Small intestine (tissue), 7 donors: ENCODE results near the gene HPS1. TPM values are rescaled to one million over a fixed set of nuclear protein-coding genes. Genes with fewer than 3 reads are reported as not detected.
A peak's percentile ranks its signal among the peaks of the same experiment; 100 is the strongest.

Experiments
- DNase-seq, 2 donors: peaks; one replicate each; pipeline versions ENCODE4 v3.0.0 to v3.0.0-alpha.2; 2013
- FAIRE-seq: peaks from 2 replicates; lab custom pipeline; 2012; peaks lifted over from hg19 to GRCh38; lab: Jason Lieb, UNC
- H3K27ac ChIP-seq, 3 donors: one replicate each; pipeline ENCODE4 v1.5.1; 2013; ENCODE audit warnings: low read length in 2 of 3, mild to moderate bottlenecking in 2 of 3, control low read depth in 1 of 3, inconsistent platforms in 1 of 3, low read depth in 1 of 3, moderate library complexity in 1 of 3
- H3K27me3 ChIP-seq, 3 donors: one replicate each; pipeline ENCODE4 v1.6.1; 2013; ENCODE audit warnings: low read length in 3 of 3, inconsistent platforms in 1 of 3; ENCODE audit not compliant: control insufficient read depth in 3 of 3, insufficient read depth in 3 of 3
- H3K36me3 ChIP-seq, 3 donors: one replicate each; pipeline ENCODE4 v1.6.1; 2013; ENCODE audit warnings: low read length in 3 of 3, inconsistent platforms in 1 of 3, low read depth in 1 of 3, mild to moderate bottlenecking in 1 of 3, moderate library complexity in 1 of 3; ENCODE audit not compliant: control insufficient read depth in 3 of 3, insufficient read depth in 2 of 3
- H3K4me1 ChIP-seq, 3 donors: one replicate each; pipeline ENCODE4 v1.6.1; 2013; ENCODE audit warnings: low read length in 2 of 3, inconsistent platforms in 1 of 3, low read depth in 1 of 3, mild to moderate bottlenecking in 1 of 3, moderate library complexity in 1 of 3; ENCODE audit not compliant: control insufficient read depth in 3 of 3, insufficient read depth in 2 of 3
- H3K4me3 ChIP-seq, 3 donors: one replicate each; pipeline ENCODE4 v1.5.1; 2013; ENCODE audit warnings: low read length in 3 of 3, control low read depth in 1 of 3, inconsistent platforms in 1 of 3, low read depth in 1 of 3, mild to moderate bottlenecking in 1 of 3, moderate library complexity in 1 of 3
- H3K9me3 ChIP-seq, 2 donors: one replicate each; pipeline ENCODE4 v1.6.1; 2013; ENCODE audit warnings: low read depth in 1 of 2, low read length in 1 of 2; ENCODE audit not compliant: control insufficient read depth in 2 of 2, insufficient read depth in 1 of 2
- WGBS, 3 donors: extraction: QIAGEN DNeasy Blood & Tissue Kit; methylation state at CpG; one replicate each; pipeline ENCODE4 v1.1.7; 2013; 5-methylcytosine and 5-hydroxymethylcytosine counted together
- polyA plus RNA-seq, 4 donors: library from polyadenylated mRNA; stranded (reverse) in 3 of 4; unstranded in 1 of 4; fragments of 200-250 nt in 3 of 4; fragments of 120-200 nt in 1 of 4; gene quantifications; one replicate each; pipeline versions ENCODE4 v1.2.1 to v1.2.3, GENCODE V29; 2013
- donor health status: healthy with polysubstance abuse.
- donor health status: control.
- donor health status: control.
- donor health status: Bipolar disorder and iron deficiency.
- donor health status: healthy.

Gene HPS1
- polyA plus RNA-seq, 4 donors: 47.5 to 89.3 (median 79.9) TPM

DNA sequence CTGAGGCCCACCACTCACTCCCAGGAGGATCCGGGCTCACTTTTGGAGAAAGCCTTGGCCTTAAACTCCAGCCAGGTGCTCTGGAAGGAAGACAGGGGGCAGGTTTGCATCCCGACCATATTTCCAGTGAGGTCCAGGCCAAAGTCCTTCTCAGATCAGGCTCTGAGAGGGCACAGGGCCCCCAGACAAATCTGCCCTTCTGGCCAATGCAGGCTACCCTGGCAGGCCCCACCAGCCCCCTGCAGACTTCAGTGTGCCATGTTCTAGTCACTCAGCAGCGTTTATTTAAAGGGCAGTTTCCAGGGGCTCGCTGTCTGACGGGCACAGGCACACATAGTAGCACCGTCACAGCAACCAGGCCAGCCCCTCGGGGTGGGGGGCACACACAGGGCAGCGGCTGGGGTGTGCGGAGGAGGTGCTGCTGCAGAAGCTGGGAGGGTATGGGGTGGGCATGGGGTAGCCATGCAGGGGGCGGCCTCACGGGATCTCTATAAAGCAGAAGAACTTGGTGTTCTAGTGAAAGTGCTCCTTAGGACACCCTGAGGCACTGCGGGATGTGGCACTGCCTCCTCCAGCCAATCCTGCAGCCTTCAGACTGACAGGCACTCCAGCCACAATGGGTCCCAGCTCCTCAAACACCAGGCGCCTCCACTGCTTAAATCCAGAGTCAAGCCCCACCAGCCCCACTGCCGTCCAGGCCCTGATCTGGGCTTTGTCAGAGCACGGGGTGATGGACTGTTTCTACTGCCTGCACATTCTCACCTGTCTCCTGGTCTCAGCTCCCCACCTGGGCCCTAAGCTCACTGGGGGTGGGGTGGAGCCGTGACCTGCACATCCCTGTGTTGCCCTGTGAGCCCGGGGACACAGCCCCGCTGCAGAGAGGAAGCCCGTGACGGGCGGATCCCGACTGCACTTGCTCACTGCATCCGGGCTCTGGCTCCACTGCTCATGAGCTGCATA, 22.2 kb downstream of the HPS1 start:
- Histone ChIP-seq H3K27me3 (no peaks in the 10 kb centered on the region), H3K36me3 (peaks cover 10 to 73% (median 30%) of the 10 kb centered on the region in 3 donors), H3K4me1 (peaks cover 0 to 16% (median 0%) of the 10 kb centered on the region in 3 donors), H3K4me3 (no peak overlapping the region), H3K27ac (peak overlapping the region in 1 of 3 donors; percentile 51), H3K9me3 (no peaks in the 10 kb centered on the region)
- WGBS, 3 donors: 86 to 90% (median 87%) methylated on average over 23 of the region's 23 CpGs
- FAIRE-seq (no peak), DNase-seq (peak in 1 of 2 donors; percentile 60)

GRCh38 chr10:98423691-98424120, 23.0 kb downstream of the HPS1 start:
- peak overlapping the region in 1 of 3 donors; percentile 51 for H3K27ac ChIP-seq
- FAIRE-seq (no peak), DNase-seq (peak in 1 of 2 donors; percentile 77)
- H3K36me3 ChIP-seq: peaks cover 9 to 77% (median 27%) of the 10 kb centered on the region in 3 donors
- WGBS, 3 donors: 79 to 87% (median 85%) methylated on average over 9 of the region's 9 CpGs
- no peaks in the 10 kb centered on the region for H3K27me3 ChIP-seq
- H3K9me3 ChIP-seq: no peaks in the 10 kb centered on the region
- H3K4me3 ChIP-seq: no peak overlapping the region
- peaks cover 0 to 16% (median 0%) of the 10 kb centered on the region in 3 donors for H3K4me1 ChIP-seq

DNA sequence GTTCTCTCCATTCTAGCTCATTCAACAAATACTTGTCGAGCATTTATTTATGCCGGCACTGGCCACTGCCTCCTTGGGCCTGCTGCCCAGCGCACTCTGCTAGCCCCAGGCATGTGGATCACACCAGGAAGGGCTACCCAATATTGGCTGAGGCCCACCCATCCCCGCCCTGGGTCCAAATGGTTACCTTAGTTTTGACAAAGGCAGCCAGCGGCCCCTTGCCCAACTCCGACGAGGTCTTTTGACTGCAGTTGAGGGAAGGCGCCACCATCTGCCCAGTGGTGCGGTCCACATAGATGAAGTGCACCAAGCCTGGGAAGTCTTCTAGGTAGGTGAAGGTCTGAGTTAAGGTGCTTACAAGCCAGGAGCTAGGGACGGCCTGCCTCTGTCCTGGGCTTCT, 24.6 kb downstream of the HPS1 start:
- H3K27me3 ChIP-seq: no peaks in the 10 kb centered on the region
- DNase-seq: no peak
- no peaks in the 10 kb centered on the region for H3K9me3 ChIP-seq
- H3K36me3 ChIP-seq: peaks cover 9 to 83% (median 29%) of the 10 kb centered on the region in 3 donors
- H3K27ac ChIP-seq: no peak overlapping the region
- no peak for FAIRE-seq
- WGBS, 3 donors: 95 to 97% (median 96%) methylated on average over 10 of the region's 10 CpGs
- H3K4me3 ChIP-seq: no peak overlapping the region
- H3K4me1 ChIP-seq: peaks cover 0 to 16% (median 0%) of the 10 kb centered on the region in 3 donors

DNA sequence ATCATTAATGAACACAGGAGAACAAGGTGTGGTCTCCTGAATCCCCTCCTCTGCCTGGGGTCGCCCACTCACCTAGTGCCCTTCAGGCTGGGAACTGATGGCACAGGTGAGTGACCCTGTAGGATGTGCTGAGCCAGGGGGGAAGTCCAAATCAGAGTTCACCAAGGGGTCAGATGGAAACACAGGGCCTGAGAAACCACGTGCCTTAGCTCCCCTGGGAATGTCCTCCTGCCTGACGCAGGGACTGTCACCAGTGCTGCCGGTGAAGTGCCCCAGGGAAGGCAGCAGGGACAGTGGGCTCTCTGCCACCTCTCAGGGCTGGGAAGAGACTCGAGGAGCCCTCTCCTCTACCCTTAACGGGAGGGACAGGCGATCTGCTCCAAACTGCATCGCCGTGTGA, 25.9 kb downstream of the HPS1 start:
- H3K27me3 ChIP-seq: no peaks in the 10 kb centered on the region
- no peak for FAIRE-seq
- no peak overlapping the region for H3K4me3 ChIP-seq
- peaks cover 0 to 17% (median 0%) of the 10 kb centered on the region in 3 donors for H3K4me1 ChIP-seq
- H3K27ac ChIP-seq: no peak overlapping the region
- H3K36me3 ChIP-seq: peaks cover 9 to 85% (median 30%) of the 10 kb centered on the region in 3 donors
- 84 to 92% (median 88%) methylated on average over 9 of the region's 9 CpGs for WGBS, 3 donors
- H3K9me3 ChIP-seq: no peaks in the 10 kb centered on the region
- DNase-seq: no peak

- FAIRE-seq (no peak), DNase-seq (no peak)
- H3K27ac ChIP-seq: no peak overlapping the region
- peaks cover 0 to 22% (median 3%) of the 10 kb centered on the region in 3 donors for H3K4me1 ChIP-seq
- H3K4me3 ChIP-seq: no peak overlapping the region
- no peaks in the 10 kb centered on the region for H3K27me3 ChIP-seq
- H3K9me3 ChIP-seq: no peaks in the 10 kb centered on the region
- peaks cover 9 to 82% (median 28%) of the 10 kb centered on the region in 3 donors for H3K36me3 ChIP-seq
- WGBS, 3 donors: 90 to 92% (median 92%) methylated on average over 17 of the region's 17 CpGs
These were observed 27.1 kb downstream of the HPS1 start for GRCh38 chr10:98419469-98420261.

DNA sequence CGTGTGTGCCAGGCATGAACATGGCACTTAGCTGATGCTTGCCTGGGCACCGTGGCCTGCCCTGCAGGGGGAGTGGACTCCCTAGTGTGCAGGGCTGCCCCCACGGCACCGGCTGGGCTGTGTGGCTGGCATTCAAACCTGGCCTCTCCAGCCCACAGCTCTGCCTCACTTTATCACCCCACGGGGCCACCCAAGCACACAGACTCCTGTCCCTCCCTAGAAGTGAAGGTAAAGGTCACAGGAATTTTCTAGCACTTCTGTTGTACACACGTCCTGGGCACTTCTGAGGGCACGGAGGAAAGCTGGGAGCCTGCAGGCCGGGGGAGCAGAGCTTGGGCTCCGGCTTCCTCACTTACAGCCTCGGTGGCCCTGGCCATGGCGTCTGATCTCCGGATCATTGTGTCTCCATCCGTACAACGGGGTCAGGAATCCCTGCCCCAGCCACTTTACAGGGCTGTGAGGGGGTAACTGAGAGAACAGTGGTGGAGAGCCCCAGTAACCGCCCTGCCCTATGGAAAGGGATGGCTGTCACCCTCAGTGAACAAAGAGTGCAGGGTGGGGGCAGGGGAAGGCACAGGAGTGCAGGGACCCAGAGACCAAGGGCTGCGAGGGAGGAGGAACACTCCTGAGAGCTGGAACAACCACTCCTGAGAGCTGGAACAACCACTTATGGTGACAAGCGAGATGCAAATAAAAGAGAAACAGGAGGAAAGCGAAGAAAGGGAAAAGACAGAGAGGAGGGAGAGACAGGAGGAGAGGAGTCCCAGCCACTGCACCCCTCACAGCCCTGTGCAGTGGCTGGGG, 27.9 kb downstream of the HPS1 start:
- DNase-seq: no peak
- H3K4me1 ChIP-seq: peaks cover 0 to 21% (median 8%) of the 10 kb centered on the region in 3 donors
- FAIRE-seq: no peak
- 93 to 94% (median 94%) methylated on average over 18 of the region's 18 CpGs for WGBS, 3 donors
- H3K27ac ChIP-seq: no peak overlapping the region
- peaks cover 9 to 78% (median 22%) of the 10 kb centered on the region in 3 donors for H3K36me3 ChIP-seq
- H3K27me3 ChIP-seq: no peaks in the 10 kb centered on the region
- no peaks in the 10 kb centered on the region for H3K9me3 ChIP-seq
- H3K4me3 ChIP-seq: no peak overlapping the region

DNA sequence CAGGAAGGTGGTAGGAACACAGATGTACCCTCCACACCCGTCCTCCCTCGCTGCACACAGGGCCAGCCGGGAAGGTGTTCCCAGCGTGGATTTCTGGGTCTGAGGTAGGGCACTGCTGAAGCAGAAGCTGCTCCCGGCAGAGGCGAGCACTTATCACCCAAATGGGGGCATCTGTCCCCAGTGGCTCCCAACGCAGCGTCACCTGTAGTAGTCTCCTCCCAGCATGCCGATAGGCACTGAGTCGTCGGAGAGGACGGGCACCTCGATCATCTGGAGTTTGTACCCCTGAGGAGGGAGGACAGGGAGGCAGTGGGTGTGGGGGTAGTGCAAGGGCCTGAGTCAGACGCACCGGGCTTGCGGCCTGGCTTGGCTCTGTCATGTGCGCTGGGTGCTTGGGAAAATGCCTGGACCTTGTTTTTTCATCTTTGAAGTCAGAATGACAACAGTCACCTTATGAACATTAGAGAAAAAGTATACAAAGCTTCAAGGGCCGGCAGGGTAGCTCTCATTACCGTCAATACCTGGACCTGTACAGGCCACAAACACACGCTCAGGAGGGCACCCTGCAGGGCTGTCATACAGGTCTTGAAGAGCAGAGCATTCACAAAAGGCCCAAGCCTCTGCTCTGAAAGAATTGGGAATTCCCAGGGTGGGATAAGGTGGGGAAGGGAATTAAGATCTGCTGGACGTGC, 28.6 kb downstream of the HPS1 start:
- FAIRE-seq (no peak), DNase-seq (no peak)
- no peak overlapping the region for H3K27ac ChIP-seq
- H3K27me3 ChIP-seq: no peaks in the 10 kb centered on the region
- WGBS, 3 donors: 88 to 93% (median 91%) methylated on average over 21 of the region's 21 CpGs
- H3K4me3 ChIP-seq: no peak overlapping the region
- peaks cover 7 to 70% (median 19%) of the 10 kb centered on the region in 3 donors for H3K36me3 ChIP-seq
- H3K4me1 ChIP-seq: peaks cover 0 to 18% (median 8%) of the 10 kb centered on the region in 3 donors
- H3K9me3 ChIP-seq: no peaks in the 10 kb centered on the region
